ENCODE results near the gene LMAN2L. TPM values are rescaled to one million over a fixed set of nuclear protein-coding genes. Genes with fewer than 3 reads are reported as not detected.

The LMAN2L gene
- total and polyA plus RNA-seq, 2 of the 8 experiments (the other 6 are each of a cell fraction or from before 2014, with no cell fraction given): 14.3 to 17.6 TPM

- TF ChIP-seq RAD21 (IDR thresholded peaks at IDR 0.05 in 1 of 2, conservative IDR thresholded peaks at IDR 0.05 in 1 of 2; ENCODE audit: low read depth in 2 of 2, low read length in 2 of 2) (no peak), KDM1A (IDR thresholded peaks at IDR 0.05; ENCODE audit: borderline replicate concordance, low read length) (no peak), ATF3 (IDR thresholded peaks at IDR 0.05; ENCODE audit: insufficient read depth, low read depth, low read length) (no peak), ATF2 (IDR thresholded peaks at IDR 0.05; ENCODE audit: low read length) (no peak), HDAC2 (IDR thresholded peaks at IDR 0.05; ENCODE audit: borderline replicate concordance in 1 of 2, low read depth in 2 of 2, low read length in 2 of 2) (no peak)
These were observed 55.7 kb downstream of the LMAN2L start (continued) for GRCh38 chr2:96683972-96684820.

Data from H1 (cell line).